ENCODE data around the gene ARL15. TPM values are rescaled to one million over a fixed set of nuclear protein-coding genes. Genes with fewer than 3 reads are reported as not detected.
A peak's percentile ranks its signal among the peaks of the same experiment; 100 is the strongest.

Gene ARL15
- total RNA-seq, 6 donors from 2014 or later, result 6.7 to 36.4 (median 20.7) TPM

DNA sequence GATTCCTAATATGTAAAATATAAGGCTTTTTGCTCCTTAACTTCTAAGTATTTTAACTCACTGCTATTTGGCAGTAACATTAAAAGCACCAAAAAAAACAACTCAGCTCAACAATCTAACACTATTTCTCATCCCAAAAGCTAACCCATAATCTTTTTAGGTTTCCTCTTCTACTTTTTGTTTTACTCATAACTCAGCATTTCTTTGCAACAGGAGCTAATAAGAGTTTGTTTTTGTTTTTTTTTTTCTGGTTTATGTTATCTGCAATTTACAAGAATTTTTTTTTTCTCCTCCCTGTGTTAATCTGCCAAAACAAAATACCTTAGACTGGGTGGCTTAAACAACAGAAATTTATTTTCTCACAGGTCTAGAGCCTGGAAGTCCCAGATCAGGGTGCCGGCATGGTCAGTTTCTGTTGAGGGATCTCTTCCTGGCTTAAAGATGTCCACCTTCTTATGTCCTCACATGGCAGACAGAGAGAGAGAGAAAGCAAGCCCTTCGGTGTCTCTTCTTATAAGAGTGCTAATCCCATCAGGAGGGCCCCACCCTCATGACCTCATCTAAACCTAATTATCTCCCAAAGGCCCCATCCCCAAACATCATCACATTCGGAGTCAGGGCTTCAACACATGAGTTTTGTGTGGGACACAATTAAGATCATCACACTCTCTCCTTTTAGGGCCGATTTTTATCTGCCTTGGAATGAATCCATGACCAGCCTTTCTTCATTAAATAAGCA, 31.2 kb downstream of the ARL15 start:
- no peak for ATAC-seq (ENCODE audit: low FRiP score in 2 of 2)
- no peaks in the 10 kb centered on the region for H3K36me3 ChIP-seq
- WGBS, 2 donors, result 92% methylated on average over 4 of the region's 4 CpGs

DNA sequence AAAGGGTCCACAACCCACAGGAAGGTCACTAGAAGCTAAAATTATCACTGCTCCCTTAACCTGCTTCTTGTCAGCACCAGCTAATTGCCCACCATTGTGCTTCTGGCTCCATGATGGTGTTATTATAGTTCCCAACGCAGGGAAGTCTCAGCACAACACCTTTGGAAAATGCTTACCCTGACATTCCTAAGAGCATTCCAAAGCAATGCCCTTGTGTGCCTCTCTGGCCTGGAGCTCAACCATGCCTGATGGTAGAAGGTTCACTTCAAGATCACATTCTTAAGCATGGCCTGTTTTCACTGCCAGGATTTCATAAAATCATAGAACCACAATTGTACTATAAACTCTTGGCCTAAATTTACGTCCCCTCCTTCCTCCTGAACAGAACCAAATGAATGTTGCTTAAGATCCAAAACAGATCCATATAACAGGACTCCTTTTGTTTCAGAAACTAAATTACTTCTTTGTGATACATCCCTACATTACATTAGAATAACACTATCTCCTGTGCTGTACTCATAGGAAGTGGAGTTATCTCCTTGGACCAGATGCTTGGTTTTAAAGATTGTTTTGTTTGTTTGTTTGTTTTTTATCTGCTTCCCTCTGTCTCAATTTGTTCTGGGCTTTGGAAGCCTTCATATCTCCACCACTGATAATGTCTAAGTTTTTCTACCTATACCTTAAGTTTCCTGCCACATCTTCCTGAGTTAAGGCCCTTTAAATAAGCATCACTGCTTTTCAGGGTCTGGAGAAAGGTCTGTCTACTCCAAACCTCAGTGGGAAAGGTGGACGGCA, 32.1 kb downstream of the ARL15 start:
- TF ChIP-seq POLR2AphosphoS5 (IDR thresholded peaks at IDR 0.05) (no peak), POLR2A (IDR thresholded peaks at IDR 0.05) (no peak), EP300 (IDR thresholded peaks at IDR 0.05) (no peak)
- TF ChIP-seq, protein P1, sequence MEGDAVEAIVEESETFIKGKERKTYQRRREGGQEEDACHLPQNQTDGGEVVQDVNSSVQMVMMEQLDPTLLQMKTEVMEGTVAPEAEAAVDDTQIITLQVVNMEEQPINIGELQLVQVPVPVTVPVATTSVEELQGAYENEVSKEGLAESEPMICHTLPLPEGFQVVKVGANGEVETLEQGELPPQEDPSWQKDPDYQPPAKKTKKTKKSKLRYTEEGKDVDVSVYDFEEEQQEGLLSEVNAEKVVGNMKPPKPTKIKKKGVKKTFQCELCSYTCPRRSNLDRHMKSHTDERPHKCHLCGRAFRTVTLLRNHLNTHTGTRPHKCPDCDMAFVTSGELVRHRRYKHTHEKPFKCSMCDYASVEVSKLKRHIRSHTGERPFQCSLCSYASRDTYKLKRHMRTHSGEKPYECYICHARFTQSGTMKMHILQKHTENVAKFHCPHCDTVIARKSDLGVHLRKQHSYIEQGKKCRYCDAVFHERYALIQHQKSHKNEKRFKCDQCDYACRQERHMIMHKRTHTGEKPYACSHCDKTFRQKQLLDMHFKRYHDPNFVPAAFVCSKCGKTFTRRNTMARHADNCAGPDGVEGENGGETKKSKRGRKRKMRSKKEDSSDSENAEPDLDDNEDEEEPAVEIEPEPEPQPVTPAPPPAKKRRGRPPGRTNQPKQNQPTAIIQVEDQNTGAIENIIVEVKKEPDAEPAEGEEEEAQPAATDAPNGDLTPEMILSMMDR (IDR thresholded peaks at IDR 0.05), result no peak
- H3K9me3 ChIP-seq, result no peaks in the 10 kb centered on the region
- 77 to 86% methylated on average over 3 of the region's 3 CpGs for WGBS, 2 donors

More for the DNA sequence above, 31.2 kb downstream of the ARL15 start:
- DNase-seq, result no peak
- Histone ChIP-seq H3K27ac (no peak overlapping the region), H3K4me3 (no peak overlapping the region), H3K27me3 (no peaks in the 10 kb centered on the region), H3K9me3 (no peaks in the 10 kb centered on the region), H3K4me1 (no peaks in the 10 kb centered on the region)
- TF ChIP-seq POLR2A (IDR thresholded peaks at IDR 0.05) (no peak), EP300 (IDR thresholded peaks at IDR 0.05) (no peak)

DNA sequence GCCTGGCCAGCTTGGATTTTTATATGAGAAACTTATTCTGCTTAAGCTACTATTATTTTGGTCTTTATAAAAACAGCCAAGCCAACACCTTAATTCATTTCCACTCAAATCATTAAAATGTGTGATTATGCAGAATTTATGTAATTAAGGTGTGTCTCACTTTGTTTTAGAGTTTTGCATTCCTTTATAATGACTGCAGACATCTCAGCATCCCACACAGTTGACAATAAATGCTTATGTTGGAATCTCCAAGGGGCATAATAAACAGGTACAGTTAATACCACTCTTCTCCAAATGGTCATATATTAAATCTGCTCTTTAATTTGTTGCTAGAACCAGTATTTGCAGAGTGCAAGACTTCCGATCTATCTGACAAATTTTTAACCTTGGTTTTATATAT, 34.3 kb downstream of the ARL15 start:
- no peak for ATAC-seq (ENCODE audit: low FRiP score in 2 of 2)
- WGBS, 2 donors, result 96 to 100% methylated on average over 1 of the region's 1 CpG
- no peaks in the 10 kb centered on the region for H3K9me3 ChIP-seq
- TF ChIP-seq EP300 (IDR thresholded peaks at IDR 0.05) (no peak), POLR2AphosphoS5 (IDR thresholded peaks at IDR 0.05) (no peak), POLR2A (IDR thresholded peaks at IDR 0.05) (no peak)
- TF ChIP-seq, protein P1 (IDR thresholded peaks at IDR 0.05), result no peak
- no peak overlapping the region for H3K27ac ChIP-seq
- no peaks in the 10 kb centered on the region for H3K27me3 ChIP-seq
- H3K36me3 ChIP-seq, result no peaks in the 10 kb centered on the region
- no peak overlapping the region for H3K4me3 ChIP-seq
- H3K4me1 ChIP-seq, result no peaks in the 10 kb centered on the region
- DNase-seq, result no peak

More for the DNA sequence above, 32.1 kb downstream of the ARL15 start:
- Histone ChIP-seq H3K27me3 (no peaks in the 10 kb centered on the region), H3K4me1 (no peaks in the 10 kb centered on the region), H3K4me3 (no peak overlapping the region), H3K36me3 (no peaks in the 10 kb centered on the region), H3K27ac (no peak overlapping the region)
- no peak for DNase-seq
- ATAC-seq (ENCODE audit: low FRiP score in 2 of 2), result no peak

DNA sequence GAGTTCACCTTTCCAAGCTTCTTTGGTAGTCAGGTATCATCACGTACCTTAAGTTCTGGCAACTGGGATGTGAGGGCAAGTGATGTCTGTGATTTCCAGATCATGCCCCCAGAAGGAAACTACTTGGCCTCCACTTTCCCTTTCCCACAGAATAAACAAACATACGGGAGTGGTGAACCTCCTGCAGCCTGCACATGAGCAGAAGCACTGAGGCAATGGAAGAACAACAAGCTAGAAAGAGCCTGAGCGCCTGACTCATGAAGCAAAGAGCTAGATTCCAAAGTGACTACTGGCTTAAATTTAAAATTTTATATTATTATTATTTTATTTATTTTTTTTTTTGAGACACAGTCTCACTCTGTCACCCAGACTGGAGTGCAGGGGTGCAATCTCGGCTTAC, 35.0 kb downstream of the ARL15 start:
- 88 to 89% methylated on average over 4 of the region's 4 CpGs for WGBS, 2 donors
- ATAC-seq (ENCODE audit: low FRiP score in 2 of 2) (no peak), DNase-seq (no peak)
- Histone ChIP-seq H3K9me3 (no peaks in the 10 kb centered on the region), H3K36me3 (no peaks in the 10 kb centered on the region), H3K4me3 (no peak overlapping the region), H3K27ac (no peak overlapping the region), H3K27me3 (no peaks in the 10 kb centered on the region), H3K4me1 (no peaks in the 10 kb centered on the region)
- TF ChIP-seq POLR2A (IDR thresholded peaks at IDR 0.05) (no peak), EP300 (IDR thresholded peaks at IDR 0.05) (no peak), POLR2AphosphoS5 (IDR thresholded peaks at IDR 0.05) (no peak)
- TF ChIP-seq, protein P1 (IDR thresholded peaks at IDR 0.05), result no peak

DNA sequence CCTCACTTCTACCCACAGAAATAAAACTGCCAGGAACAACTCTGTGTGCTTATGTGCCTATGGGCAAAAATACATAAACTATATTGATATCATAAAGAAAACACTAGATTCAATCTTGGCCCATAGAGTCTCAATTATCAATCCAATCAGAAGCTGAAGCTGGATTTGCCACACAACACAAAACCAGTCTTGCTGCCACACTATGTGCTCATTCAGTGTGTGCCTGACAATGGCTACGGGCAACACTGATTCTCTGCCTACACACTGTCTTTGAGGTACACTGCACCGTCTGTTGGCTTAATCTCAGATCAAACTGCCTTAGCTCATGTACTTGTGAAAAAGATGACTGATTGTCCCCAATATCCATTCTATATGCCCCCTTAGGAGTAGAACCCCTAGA, 35.4 kb downstream of the ARL15 start:
- Histone ChIP-seq H3K9me3 (no peaks in the 10 kb centered on the region), H3K36me3 (no peaks in the 10 kb centered on the region), H3K4me1 (no peaks in the 10 kb centered on the region), H3K27ac (no peak overlapping the region), H3K27me3 (no peaks in the 10 kb centered on the region), H3K4me3 (no peak overlapping the region)
- DNase-seq (no peak), ATAC-seq (ENCODE audit: low FRiP score in 2 of 2) (peak in 1 of 2 donors; percentile 49)
- TF ChIP-seq EP300 (IDR thresholded peaks at IDR 0.05), result no peak
- TF ChIP-seq POLR2A (IDR thresholded peaks at IDR 0.05), result no peak
- TF ChIP-seq POLR2AphosphoS5 (IDR thresholded peaks at IDR 0.05), result no peak
- TF ChIP-seq, protein P1 (IDR thresholded peaks at IDR 0.05), result no peak
- 96 to 97% methylated on average over 2 of the region's 2 CpGs for WGBS, 2 donors

All from upper lobe of left lung (tissue), 6 donors.